Renal cortex interstitium (tissue), 11 donors: Measurements from ENCODE around the gene KIF16B. TPM values are rescaled to one million over a fixed set of nuclear protein-coding genes. Genes with fewer than 3 reads are reported as not detected.

Experiments
- DNase-seq, 11 donors: peaks; one replicate each; pipeline ENCODE4 v3.0.0-alpha.2; 2013; ENCODE audit warnings: low read depth in 9 of 11, low spot score in 4 of 11; ENCODE audit errors: extremely low read depth in 1 of 11
- polyA plus RNA-seq, 3 donors: library from polyadenylated mRNA; unstranded; fragments of 120-200 nt; gene quantifications; one replicate each; pipeline ENCODE4 v1.2.1, GENCODE V29; 2013; ENCODE audit not compliant: insufficient read length in 3 of 3

KIF16B gene
- polyA plus RNA-seq, 3 donors = 21.7 to 24.2 (median 22.8) TPM

DNA sequence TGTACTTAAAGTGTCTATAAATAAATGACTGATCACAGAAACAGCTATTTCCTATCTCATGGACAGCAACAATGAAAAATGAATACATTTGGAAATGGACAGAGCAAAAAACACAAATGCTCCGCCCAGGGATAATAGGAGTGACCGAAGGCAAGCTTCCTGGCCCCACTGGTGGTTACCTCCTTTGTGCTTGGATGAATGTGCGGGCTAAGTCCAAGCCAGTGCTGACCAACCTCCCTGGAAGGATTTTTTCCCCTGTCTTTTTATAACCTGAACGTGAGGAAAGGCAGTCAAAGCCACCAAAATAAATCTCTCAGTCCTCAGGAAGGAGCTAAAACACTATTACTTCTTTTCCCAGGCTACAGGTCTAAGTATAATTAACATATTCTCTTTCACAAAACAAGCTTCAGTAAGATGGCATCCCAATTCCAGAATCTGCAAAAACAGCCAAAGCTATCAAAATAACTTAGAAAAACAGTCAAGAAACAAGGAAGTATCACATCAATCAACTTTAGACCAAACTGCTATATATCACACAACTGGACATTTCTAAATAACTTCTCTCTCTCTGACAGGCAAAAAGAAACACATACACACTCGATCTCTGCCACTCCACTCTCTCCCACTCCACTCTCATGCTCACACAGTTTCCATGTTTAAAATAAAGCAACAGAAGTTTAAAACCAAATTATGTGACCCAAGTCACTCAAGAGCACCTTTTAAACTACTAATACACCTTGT, 10.0 kb downstream of the KIF16B start:
- peak in 1 of 11 donors; percentile 25 for DNase-seq

DNA sequence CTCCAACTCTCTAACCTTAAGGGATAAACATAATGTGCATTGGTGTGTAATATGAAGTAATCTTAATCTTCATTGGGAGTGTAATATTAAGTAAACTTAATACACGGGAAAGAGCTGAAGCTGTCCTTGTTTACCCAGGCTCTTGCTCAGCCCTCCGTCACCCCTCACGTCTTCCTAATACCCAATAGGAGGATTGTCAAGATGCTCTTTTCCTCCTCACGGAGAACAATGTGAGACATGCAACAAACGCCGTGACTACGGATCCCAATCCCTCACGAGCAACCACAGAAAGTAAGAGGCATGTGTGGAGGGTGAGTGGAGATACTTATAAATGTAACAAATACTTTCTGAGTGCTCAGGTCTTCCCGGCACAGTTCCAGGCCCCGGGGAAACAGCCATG, 11.0 kb downstream of the KIF16B start:
- DNase-seq = no peak

DNA sequence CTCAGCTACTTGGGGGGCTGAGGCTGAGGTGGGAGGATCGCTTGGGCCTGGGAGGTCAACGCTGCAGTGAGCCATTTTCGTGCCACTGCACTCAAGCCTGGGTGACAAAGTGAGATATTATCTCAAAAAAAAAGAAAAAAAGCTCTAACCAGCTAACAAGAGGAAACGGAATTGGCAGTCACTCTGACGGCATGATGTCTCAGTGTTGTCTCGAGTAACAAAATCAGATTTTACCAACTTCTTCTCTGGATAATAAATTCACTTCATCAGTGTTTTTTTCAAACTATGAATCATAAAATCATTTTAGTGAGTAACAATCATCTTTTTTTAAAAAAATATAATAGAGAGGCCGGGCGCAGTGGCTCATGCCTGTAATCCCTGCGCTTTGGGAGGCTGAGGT, 12.6 kb downstream of the KIF16B start:
- DNase-seq = no peak

DNA sequence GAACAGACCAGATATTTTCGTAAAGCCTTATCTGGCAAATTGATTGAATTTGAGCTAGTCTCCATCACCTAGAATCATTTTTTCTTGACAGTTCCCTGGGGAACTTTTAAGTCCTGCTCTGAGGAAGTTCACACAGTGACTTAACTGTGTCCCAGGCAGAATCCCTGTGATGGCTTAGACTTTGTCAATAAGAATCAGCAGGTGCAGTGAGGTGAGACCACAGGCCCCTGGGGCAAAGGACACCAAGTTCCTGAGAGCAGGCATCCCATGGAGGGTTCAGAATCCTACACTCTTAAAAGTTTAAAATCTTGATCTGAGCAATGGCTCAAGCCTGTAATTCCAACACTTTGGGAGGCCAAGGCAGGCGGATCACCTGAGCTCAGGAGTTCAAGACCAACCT, 13.0 kb downstream of the KIF16B start:
- DNase-seq = no peak

DNA sequence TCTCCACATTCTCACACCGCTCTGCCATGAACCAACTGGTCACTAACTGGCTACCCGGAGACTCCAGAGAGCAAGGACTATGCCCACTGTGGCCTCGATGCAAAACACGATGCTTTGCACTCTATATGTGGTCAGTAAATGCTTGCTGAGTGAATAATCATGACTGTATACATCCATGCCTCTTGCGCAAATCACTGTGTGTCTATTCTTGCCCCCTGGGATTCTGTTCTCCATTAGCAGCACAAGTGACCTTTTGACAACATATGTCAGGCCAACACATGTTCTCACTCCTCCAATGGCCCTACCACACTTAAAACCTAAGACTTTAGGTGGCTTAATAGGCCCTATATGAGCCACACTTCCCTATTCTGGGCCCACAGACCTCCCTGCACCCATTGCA, 16.9 kb downstream of the KIF16B start:
- DNase-seq = no peak

DNA sequence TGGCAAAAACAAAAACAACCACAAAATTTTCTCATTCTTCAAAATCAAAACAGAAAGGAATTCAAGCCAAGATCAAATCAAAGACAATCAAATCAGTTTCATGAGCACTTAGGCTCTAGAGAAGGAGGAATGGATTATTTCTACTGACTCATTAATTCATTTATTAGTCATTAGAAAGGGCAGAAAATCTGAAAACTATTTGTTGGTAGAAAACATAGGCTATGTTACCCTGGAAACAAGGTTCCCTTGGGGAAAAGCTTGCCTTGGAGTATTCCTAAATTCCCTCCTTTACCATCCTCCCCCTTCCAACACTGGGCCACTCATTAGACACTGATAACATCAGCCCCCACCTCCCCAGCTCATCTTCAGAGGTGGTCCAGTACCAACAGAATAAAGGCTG, 17.5 kb downstream of the KIF16B start:
- no peak for DNase-seq

DNA sequence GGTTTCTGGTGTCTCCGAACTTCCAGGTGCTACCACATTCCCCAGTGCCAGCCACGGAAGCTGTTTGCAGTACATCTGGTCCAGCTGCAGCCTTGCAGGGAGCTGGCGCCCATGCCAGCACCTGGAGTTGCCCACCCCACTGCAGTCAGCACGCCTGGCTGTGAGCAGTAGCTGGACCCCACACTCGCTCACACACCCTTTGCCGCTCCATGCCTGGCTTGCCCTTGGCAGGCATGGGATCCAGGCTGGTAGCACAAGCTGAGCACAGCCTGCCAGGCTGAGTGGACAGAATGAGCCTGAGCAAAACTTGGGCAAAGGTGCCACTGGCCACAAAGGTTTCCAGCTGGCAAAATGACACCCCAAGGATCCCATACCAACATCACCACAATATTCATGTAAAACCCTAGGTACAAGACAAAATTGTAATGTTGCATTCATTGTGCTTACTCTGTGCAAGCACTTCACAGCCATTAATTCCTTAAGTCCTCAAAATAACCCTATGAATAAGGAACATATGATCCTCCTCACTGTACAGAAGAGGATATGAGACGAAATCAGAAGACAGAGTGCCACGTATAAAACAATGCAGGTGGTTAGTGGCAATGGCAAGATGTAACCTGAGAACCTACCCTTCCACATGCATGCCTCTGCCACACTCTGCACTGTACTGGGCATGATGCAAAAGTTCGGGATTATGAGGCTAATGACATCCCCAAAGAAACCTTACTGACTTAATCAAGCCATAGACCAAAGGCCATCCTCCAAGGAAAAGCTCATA, 18.3 kb downstream of the KIF16B start:
- no peak for DNase-seq

DNA sequence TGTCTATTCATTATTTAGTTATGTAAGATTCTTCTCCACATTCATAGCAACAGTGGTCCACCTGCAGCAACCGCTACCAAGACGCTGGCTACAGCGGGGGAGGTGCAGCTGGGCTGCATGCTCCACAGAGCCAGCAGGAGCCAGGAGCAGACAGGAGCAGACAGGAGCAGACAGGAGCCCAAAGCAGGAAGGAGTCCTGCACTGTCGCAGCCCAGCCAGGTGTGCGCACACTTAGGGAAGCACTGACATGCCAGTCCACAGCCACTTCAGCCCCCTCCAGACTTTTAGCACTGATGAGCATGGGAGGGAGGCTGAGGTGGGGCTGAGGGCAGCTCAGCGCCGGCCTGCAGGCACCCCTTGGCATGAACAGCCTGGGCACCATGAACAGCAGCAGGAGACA, 19.6 kb downstream of the KIF16B start:
- peak in 1 of 11 donors; percentile 24 for DNase-seq

DNA sequence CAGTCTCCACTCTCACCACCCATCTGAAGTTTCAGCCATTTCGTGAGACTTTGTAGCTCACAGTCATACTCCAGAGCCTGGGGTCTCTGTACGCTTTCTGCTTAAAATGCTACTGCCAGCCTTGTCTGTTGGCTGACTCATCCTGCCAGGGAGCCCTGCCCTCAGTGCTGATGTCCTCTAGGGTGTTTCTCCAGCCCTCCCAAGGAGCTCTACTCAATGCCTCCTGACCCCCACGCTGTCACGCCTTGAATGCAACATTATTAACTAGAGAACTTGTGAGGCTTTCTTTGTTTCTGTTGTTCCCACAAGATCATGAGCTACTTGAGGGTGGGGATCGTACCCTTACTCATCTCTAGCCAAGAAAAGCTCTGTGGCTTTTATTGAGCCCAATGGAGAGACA, 20.1 kb downstream of the KIF16B start:
- DNase-seq = no peak

DNA sequence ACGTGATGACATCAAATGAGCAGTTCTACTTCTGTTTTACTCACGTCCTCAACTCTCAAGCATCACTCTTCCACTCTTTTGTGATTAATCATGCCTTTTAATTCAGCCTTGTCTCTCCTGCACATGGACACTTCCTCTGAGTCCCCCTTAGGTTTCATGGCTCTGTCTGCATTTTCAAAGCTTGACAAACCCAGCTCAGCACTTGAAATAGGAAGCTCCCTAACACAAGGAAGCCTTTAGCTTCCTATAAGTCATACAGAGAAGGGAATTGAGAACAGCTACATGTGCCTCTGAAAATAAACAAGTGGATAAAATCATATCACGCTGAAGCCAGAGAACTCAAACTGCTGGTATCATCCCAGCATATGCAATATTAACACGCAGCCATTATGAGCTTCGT, 21.2 kb downstream of the KIF16B start:
- DNase-seq = no peak

DNA sequence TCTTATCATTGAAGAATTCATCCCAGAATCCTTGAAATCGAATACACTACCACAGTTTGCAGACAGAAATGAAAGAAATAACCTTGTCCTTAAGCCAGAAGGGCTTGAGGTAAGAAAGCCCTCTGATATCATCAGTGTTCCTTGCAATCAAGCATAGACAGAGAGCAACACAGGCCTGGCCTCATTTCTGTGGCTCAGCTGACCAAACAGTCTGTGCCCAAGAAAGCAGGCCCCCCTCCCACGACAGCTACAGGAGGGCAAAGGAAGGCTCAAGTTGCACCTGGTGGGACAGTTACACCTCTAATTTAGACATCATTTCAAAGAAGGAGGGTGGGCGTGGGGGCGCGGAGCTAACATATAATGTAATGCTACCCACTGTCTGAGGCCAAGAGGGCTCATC, 21.6 kb downstream of the KIF16B start:
- no peak for DNase-seq

DNA sequence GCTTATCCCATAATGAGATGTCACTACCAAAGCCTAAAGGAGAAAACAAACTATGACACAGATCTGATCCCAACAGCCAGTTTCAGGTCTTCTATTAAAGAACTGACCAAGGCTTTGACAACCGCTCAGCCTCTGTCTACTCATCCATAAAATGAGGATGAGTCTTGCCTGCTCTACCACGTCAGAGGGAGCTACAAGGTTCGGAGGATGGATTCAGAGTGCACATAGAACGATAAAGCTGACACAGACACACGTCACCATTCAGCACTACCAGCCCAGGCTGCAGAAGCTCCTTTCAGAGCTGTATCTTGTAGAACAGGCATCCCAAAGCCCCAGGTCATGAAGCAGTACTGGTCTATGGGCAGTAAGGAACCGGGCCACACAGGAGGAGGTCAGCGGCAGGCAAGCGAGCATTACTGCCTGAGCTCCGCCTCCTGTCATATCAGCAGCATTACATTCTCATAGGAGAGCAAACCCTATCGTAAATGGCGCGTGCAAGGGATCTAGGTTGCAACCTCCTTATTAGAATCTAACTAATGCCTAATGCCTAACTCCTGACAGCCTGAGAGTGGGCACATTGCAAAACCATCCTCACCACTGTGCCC, 25.1 kb downstream of the KIF16B start:
- DNase-seq = no peak

DNA sequence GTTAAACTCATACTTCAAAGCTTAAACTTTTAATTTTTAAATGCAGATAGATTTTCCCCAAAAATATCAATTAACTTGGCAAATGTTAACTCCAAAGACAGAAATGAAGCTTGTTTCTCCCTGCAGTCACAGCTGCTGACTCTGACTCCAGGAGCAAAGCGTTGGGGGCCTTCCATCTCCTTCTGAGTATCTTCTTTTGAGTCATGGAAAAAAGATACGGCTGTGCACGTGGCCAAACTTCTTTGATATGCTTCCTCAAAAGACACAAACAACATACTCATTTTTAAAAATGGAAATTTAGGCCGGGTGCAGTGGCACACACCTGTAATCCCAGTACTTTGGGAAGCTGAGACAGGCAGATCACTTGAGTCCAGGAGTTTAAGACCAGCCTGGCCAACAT, 28.3 kb downstream of the KIF16B start:
- no peak for DNase-seq

DNA sequence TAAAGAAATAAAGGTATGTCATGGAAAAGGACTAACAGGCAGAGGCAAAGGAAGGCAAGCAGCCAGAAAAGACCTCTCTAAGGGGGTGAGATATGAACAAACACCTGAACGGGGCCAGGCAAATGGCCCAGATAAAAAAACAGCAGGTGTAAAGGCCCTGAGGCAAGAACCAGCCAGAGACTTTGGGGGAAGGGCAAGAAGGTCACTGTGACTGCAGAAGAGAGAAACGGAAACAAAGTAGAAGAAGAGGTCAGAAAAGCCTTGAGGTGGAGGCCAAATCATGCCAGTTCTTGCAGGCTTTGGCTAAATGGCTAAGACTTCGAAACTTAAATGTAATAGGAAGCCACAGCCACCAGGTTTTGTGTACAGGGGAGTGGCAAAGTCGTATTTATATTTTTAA, 30.8 kb downstream of the KIF16B start:
- DNase-seq = no peak

DNA sequence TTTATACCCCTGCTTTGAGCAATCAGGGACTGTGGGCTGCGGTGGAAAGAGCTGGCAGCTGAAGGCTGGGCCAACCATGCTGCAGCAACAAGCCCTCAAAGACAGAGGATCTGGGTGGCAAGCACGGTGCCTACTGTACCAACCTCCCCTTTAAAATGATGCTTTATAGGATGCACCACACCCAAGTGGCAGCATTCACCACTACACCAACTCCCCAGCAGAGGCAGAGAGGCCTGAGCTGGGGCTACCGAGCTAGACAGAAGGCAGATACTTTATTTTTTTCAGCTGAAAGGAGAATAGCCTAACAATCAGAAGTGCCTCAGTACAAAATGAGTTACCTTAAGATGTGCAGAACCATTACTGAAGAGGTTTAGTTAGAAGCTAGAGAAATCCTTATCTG, 31.4 kb downstream of the KIF16B start:
- no peak for DNase-seq

DNA sequence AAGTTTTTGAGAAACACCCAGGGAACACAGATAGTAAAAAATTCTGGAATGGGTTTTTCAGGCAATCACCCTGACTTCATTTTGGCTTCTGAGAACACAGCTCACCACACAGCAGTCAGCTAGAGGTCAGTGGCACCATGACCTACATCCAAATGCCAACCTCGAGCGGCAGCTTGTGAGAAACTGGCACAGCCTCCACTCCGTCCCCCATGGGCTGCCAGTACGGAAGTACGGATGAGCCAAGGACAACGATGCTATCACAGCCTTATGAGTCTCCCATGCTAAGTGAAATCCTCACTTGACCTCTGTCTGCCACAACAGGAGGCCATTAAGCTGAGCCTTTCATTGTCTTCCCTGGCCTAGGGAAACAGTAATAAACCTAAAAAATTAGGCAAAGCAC, 32.0 kb downstream of the KIF16B start:
- no peak for DNase-seq

DNA sequence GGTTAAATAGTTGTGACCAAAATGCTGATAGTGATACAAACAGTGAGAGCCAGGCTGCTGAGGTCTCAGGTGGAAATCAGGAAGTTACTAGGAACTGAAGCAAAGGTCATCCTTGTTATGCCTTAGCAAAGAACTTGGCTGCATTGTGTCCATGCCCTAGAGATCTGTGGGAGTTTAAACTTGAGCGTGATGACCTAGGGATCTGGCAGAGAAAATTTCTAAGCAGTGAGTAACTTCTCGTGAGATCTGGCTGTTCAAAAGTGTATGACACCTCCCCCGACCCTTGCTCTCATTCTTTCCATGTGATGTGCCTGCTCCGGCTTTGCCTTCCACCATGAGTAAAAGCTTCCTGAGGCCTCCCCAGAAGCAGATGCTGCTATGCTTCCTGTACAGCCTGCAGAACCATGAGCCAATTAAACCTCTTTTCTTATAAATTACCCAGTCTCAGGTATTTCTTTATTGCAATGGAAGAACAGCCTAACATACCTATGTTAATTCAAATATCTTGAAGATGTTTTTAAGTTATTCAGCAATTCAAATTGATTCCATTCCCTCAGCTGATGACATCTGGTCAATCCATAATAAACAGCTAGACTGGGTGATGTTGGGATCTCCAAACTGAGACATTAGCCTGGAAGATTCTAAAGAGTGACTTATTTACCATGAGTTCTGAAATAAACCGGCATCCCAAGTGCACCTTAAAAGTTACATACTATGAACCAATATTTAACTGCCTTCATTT, 33.8 kb downstream of the KIF16B start:
- no peak for DNase-seq

DNA sequence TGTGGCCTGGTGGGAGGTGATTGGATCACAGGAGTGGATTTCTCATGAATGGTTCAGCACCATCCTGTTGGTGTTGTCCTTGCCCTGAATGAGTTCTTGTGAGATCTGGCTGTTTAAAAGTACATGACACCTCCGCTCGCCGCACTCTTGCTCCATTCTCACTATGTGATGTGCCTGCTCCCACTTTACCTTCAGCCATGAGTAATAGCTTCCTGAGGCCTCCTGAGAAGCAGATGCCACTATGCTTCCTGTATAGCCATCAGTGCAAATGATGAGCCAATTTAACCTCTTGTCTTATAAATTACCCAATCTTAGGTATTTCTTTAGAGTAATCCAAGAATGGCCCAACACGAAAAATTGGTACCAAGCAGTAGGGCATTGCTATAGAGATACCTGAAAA, 34.5 kb downstream of the KIF16B start:
- no peak for DNase-seq

DNA sequence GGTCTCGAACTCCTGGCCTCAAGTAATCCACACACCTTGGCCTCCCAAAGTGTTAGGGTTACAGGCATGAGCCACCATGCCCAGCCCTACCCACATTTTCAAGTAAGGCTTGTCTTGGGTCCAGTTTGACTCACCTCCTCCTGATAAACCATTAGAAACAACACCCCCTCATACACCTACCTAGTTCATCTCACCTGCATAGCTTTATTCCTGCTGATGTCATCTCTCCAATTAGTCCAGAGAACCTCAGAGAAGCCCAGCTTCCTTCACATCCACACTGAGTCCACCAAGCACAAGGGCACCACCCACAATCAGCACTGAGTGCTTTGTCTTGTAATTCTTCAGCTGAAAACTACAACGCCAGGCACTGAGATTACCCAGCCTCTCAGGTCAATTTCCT, 35.3 kb downstream of the KIF16B start:
- DNase-seq = no peak
